HEK293T (cell line): ENCODE measurements around the gene KXD1.
A peak's percentile ranks its signal among the peaks of the same experiment; 100 is the strongest.

Source experiments
- CTCF ChIA-PET: fragments of 350-600 bp; formaldehyde crosslinking; extraction: SDS; loops from one replicate; lab custom pipeline; 2021; ENCODE audit warnings: antibody characterized with exemption, inconsistent platforms; lab: Yijun Ruan, JAX
- POLR2A ChIA-PET: fragments of 350-600 bp; formaldehyde crosslinking; extraction: SDS; loops from one replicate; lab custom pipeline; 2020; ENCODE audit warnings: antibody characterized with exemption, inconsistent platforms; lab: Yijun Ruan, JAX
- DNase-seq: peaks from one replicate; pipeline ENCODE4 v3.0.0; 2012; ENCODE audit warnings: mixed read lengths; ENCODE audit errors: extremely low spot score
- ARNT ChIP-seq: fragments of 450-650 bp; IDR thresholded peaks from 2 replicates; pipeline ENCODE4 v1.6.1; 2017; ENCODE audit warnings: mild to moderate bottlenecking
- BHLHE40 ChIP-seq: fragments of 450-650 bp; IDR thresholded peaks from 2 replicates; pipeline ENCODE4 v1.6.1; 2016; ENCODE audit warnings: mild to moderate bottlenecking, moderate library complexity, borderline replicate concordance
- CTBP1 ChIP-seq: fragments of 450-650 bp; IDR thresholded peaks from 2 replicates; pipeline ENCODE4 v1.6.1; 2016; ENCODE audit warnings: borderline replicate concordance
- ELF4 ChIP-seq: fragments of 450-650 bp; IDR thresholded peaks from 2 replicates; pipeline ENCODE4 v1.6.1; 2017; ENCODE audit warnings: antibody characterized with exemption
- FOXA1 ChIP-seq: fragments of 450-650 bp; IDR thresholded peaks from 2 replicates; pipeline ENCODE4 v1.6.1; 2016; ENCODE audit warnings: mild to moderate bottlenecking
- FOXK2 ChIP-seq: fragments of 450-650 bp; IDR thresholded peaks from 2 replicates; pipeline ENCODE4 v1.6.1; 2016; ENCODE audit warnings: mild to moderate bottlenecking
- FOXM1 ChIP-seq: fragments of 450-650 bp; IDR thresholded peaks from 2 replicates; pipeline ENCODE4 v1.6.1; 2017; ENCODE audit warnings: mild to moderate bottlenecking, borderline replicate concordance
- HDGF ChIP-seq: fragments of 450-650 bp; IDR thresholded peaks from 2 replicates; pipeline ENCODE4 v1.6.1; 2017; ENCODE audit warnings: antibody characterized with exemption, borderline replicate concordance
- L3MBTL2 ChIP-seq: fragments of 450-650 bp; conservative IDR thresholded peaks from 2 replicates; pipeline ENCODE4 v1.6.1; 2016; ENCODE audit warnings: mild to moderate bottlenecking
- LEF1 ChIP-seq: fragments of 450-650 bp; IDR thresholded peaks from 2 replicates; pipeline ENCODE4 v1.6.1; 2017; ENCODE audit warnings: mild to moderate bottlenecking, borderline replicate concordance
- NFRKB ChIP-seq: fragments of 450-650 bp; IDR thresholded peaks from 2 replicates; pipeline ENCODE4 v1.6.1; 2016; ENCODE audit warnings: mild to moderate bottlenecking, moderate library complexity
- SP1 ChIP-seq: fragments of 450-650 bp; IDR thresholded peaks from 2 replicates; pipeline ENCODE4 v1.6.1; 2017
- SUZ12 ChIP-seq: fragments of 450-650 bp; IDR thresholded peaks from 2 replicates; pipeline ENCODE4 v1.6.1; 2016; ENCODE audit warnings: mild to moderate bottlenecking
- TARDBP ChIP-seq: fragments of 450-650 bp; IDR thresholded peaks from 2 replicates; pipeline ENCODE4 v1.6.1; 2016
- ZNF384 ChIP-seq: fragments of 450-650 bp; IDR thresholded peaks from 2 replicates; pipeline ENCODE4 v1.6.1; 2016
- TF ChIP-seq, protein P1 (sequence below): fragments of 450-650 bp; IDR thresholded peaks from 2 replicates; pipeline ENCODE4 v1.6.1; 2016

KXD1 gene

DNA sequence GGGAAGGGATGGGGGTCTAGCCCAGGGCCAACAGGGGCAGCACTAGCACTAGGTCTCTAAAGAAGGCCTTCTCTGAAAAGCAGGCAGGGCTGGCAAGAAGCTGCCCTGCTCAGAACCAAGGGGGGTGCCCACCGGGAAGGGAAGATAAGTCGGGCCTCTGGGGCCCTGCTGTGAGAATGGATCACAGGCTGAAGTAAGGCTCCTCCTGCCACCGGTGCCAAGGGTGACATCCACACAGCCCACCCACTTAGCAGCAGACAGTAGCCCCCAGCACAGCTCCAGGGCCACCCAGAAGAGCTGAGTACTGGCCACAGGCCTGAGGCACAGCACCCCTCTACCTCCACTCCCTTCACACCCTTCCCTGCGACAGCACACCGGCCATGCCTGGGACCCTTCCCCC lies 41.7 kb upstream of the KXD1 start:
- ChIA-PET POLR2A (interaction anchor here (0.6 to 1.1 kb wide), 2 partner anchors 42 to 54 kb away, joined by 3 to 4 read pairs; partner anchors contain the start of gene KXD1), CTCF (interaction anchor here (0.9 kb wide), 1 partner anchor 27 kb away, joined by 3 read pairs; no protein-coding TSS in a partner anchor)
- TF ChIP-seq L3MBTL2 (no peak), SUZ12 (no peak), TARDBP (no peak), ZNF384 (no peak), BHLHE40 (no peak), FOXM1 (no peak), FOXK2 (no peak), ARNT (no peak)
- DNase-seq, result no peak

DNA sequence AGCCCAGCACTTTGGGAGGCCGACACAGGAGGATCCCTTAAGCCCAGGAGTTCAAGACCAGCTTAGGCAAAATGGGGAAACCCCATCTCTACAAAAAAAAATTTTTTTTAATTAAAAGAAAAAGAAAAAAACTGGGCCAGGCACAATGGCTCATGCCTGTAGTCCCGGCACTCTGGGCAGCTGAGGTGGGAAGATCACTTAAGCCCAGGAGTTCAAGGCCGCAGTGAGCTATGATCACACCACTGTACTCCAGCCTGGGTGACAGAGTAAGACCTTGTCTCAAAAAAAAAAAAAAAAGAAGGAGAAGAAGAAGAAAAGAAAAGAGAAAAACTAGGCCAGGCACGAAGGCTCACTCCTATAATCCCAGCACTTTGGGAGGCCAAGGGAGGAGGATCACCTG lies 40.1 kb upstream of the KXD1 start:
- no peak for DNase-seq
- TF ChIP-seq ARNT (no peak), ELF4 (no peak), SUZ12 (no peak), FOXA1 (no peak), FOXM1 (no peak), SP1 (no peak)
- TF ChIP-seq, protein P1, sequence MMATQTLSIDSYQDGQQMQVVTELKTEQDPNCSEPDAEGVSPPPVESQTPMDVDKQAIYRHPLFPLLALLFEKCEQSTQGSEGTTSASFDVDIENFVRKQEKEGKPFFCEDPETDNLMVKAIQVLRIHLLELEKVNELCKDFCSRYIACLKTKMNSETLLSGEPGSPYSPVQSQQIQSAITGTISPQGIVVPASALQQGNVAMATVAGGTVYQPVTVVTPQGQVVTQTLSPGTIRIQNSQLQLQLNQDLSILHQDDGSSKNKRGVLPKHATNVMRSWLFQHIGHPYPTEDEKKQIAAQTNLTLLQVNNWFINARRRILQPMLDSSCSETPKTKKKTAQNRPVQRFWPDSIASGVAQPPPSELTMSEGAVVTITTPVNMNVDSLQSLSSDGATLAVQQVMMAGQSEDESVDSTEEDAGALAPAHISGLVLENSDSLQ, result no peak
- CTCF ChIA-PET, result interaction anchor here (0.7 to 1.1 kb wide), 3 partner anchors 13 to 129 kb away, joined by 3 to 4 read pairs (median 3); no protein-coding TSS in a partner anchor
- POLR2A ChIA-PET, result no interaction called here

DNA sequence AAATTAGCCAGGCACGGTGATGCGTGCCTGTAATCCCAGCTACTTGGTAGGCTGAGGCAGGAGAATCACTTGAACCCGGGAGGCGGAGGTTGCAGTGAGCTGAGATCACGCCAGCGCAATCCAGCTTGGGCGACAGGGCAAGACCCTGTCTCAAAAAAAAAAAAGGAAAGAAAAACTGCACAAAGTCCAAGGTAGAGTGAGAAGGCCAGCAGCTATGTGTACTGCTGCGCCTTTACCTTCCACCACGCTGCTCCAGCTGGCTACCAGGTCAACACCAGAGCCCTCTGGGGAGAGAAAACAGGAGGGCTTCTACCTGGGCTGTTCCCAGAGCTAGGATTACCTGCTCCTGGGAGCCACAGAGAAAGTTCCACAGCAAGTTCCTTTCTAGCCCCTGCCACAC lies 39.0 kb upstream of the KXD1 start:
- POLR2A ChIA-PET, result interaction anchor here (1.4 kb wide), 1 partner anchor 70 kb away, joined by 4 read pairs; the partner anchor contains the start of gene REX1BD
- CTCF ChIA-PET, result no interaction called here
- DNase-seq, result no peak
- TF ChIP-seq SP1, result no peak
- TF ChIP-seq HDGF, result no peak
- TF ChIP-seq ZNF384, result no peak
- no peak for TF ChIP-seq L3MBTL2
- TF ChIP-seq, protein P1, result no peak
- TF ChIP-seq FOXM1, result no peak
- TF ChIP-seq CTBP1, result no peak
- no peak for TF ChIP-seq FOXA1

DNA sequence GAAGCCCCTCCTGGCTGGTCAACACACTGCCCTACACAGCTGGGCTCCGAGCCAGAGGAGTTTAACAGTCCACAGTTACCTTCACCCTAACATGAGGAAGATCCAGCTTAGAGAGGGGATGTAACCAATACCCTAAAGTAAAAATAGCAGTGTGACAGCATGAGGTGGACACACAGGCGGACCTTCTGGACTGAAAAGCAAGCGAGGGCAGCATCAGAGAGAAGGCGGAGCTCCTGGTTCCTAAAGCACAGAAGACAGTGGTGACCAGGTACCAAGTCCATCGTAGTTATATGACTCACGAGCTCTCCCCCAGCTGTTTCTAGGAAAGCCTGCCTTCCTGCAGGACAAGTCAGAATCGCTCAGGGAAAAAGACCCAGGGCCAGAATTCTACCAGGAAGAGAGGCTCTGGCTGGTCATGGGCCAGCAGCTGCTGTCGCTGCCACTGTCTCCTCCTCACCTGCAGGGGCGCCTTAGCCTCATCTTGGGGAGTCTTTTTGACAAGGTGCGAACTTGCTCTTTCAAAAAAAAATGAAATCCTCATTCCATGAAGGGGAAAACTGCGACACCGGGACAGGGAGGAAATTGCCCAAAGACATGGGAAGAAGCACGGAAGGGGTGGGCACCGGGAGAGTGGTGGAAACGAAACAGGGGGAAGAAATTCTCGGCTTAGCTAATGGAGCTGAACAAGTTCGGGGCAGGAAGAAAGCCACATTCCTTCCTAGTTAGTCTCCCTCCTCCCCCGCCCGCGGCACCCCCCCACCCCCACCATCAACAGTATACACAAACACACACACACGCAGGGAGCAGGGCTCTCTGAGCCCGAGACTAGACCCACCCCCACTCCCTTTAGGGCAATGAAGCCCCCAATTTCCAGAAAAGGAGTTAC lies 37.5 kb upstream of the KXD1 start:
- TF ChIP-seq BHLHE40, result no peak
- 0 out of 2 replicates have a peak, but pooled peaks have one; percentile 17 for TF ChIP-seq ZNF384
- CTCF ChIA-PET, result interaction anchor here (0.6 to 2.3 kb wide), 11 partner anchors 10 to 491 kb away, joined by 3 to 6 read pairs (median 4); no protein-coding TSS in a partner anchor
- peak; percentile 53 for DNase-seq
- POLR2A ChIA-PET, result interaction anchor here (0.8 to 1.9 kb wide), 6 partner anchors 8 to 51 kb away, joined by 3 to 11 read pairs (median 4); partner anchors contain the start of gene UBA52

DNA sequence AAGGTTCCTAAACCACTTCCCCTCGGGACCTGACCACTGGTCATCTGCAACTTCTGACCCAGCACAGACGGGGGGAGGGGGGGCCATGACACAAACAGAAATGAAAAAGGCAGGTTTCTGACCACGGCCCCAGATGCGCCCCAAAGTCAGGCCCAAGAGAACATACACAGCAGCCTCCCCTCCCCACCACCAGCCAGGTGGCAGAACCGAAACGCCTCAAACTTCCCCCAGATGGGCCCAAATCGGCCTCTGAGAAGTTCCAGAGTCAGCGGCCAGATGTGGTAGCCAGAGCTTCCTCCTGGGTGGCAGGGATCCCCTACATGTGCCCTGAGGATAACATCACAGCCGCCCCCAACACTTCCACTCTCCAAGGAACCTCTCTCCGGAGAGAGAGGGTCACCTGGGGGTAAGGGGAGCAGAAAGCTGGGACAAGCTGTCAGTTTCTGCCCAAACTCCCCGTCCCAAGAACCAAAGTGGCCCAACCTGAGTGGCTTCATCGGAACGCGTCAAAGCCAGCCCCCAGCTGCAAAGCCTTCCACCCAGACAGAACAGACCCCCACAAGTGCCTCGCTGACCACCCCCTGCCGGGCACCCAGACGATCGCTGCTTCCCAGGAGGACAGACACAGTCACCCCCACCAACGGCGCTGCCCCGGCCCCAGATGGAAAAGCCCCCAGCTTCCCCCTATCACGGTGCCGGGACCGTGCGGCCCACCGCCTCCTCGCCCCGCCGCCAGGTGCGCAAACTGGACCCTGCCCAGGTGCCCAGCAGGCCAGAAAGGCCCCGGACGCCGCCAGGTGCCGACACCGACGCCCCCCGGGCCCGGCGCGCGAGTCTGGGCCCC lies 36.6 kb upstream of the KXD1 start:
- POLR2A ChIA-PET, result interaction anchor here (0.6 to 1.9 kb wide), 9 partner anchors 9 to 68 kb away, joined by 3 to 11 read pairs (median 6); partner anchors contain the start of genes FKBP8 and UBA52
- no peak for DNase-seq
- no peak for TF ChIP-seq NFRKB
- no peak for TF ChIP-seq ARNT
- TF ChIP-seq FOXM1, result no peak
- TF ChIP-seq LEF1, result no peak
- TF ChIP-seq HDGF, result no peak
- no peak for TF ChIP-seq CTBP1
- TF ChIP-seq L3MBTL2, result no peak
- TF ChIP-seq, protein P1, result no peak
- no peak for TF ChIP-seq FOXK2
- TF ChIP-seq FOXA1, result no peak
- no peak for TF ChIP-seq BHLHE40
- no peak for TF ChIP-seq ELF4
- TF ChIP-seq TARDBP, result no peak
- no peak for TF ChIP-seq ZNF384
- TF ChIP-seq SUZ12, result no peak
- TF ChIP-seq SP1, result no peak
- CTCF ChIA-PET, result interaction anchor here (0.5 to 2.3 kb wide), 8 partner anchors 11 to 307 kb away, joined by 3 to 6 read pairs (median 4); no protein-coding TSS in a partner anchor

DNA sequence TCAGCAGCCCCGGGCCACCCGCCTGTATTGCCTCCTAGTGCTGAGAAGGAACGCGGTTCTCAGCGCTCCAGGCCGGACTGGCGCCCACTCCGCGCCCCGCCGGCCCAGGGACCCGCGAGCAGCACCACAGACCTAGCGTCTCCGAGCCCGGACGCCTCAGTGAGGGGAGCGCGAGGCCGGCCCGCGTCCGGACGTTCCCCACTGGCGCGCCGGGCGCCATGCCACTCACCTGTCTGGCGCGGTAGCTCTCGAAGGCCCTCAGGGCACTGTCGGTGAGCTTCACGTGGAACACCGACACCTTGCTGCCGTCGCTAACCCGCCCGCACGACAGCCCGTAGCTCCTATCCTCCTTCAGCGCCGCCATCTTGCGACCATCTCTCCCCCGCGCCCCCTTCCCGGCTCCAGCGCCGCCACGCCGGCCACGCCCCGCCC lies 36.0 kb upstream of the KXD1 start, which contains the start of gene ELL:
Gene ELL, minus strand, starts transcription at position 379 of the 432 bp plus-strand sequence. Its CDS starts 15 bp downstream, at position 364.
- ChIA-PET CTCF (interaction anchor here (0.5 to 2.3 kb wide), 4 partner anchors 29 to 307 kb away, joined by 3 to 5 read pairs (median 3); no protein-coding TSS in a partner anchor), POLR2A (interaction anchor here (1.2 to 1.8 kb wide), 5 partner anchors 10 to 68 kb away, joined by 4 to 8 read pairs (median 6); partner anchors contain the start of genes FKBP8 and UBA52)
- no peak for DNase-seq
- TF ChIP-seq ARNT, result no peak
- no peak for TF ChIP-seq FOXA1
- TF ChIP-seq FOXK2, result no peak
- TF ChIP-seq SP1, result no peak
- TF ChIP-seq TARDBP, result no peak
- no peak for TF ChIP-seq CTBP1
